Mucosa of descending colon (tissue), 3 donors: ENCODE results near the gene MRPS9. TPM values are rescaled to one million over a fixed set of nuclear protein-coding genes. Genes with fewer than 3 reads are reported as not detected.

Experiments used
- ATAC-seq: fragments of 200-7000 bp; cut with Tn5 transposase; one replicate; pipeline ENCODE4 v1.9.1; 2020; ENCODE audit warnings: mild to moderate bottlenecking, moderate library complexity
- DNase-seq, 3 donors: peaks; one replicate each; pipeline ENCODE4 v3.0.0-alpha.2; 2020
- H3K36me3 ChIP-seq: fragments of 200-600 bp; one replicate; pipeline ENCODE4 v1.8.0; 2021; ENCODE audit warnings: low read depth, mild to moderate bottlenecking
- H3K4me1 ChIP-seq: fragments of 200-600 bp; one replicate; pipeline ENCODE4 v1.8.0; 2021; ENCODE audit warnings: low read depth, mild to moderate bottlenecking
- H3K4me3 ChIP-seq: fragments of 200-600 bp; one replicate; pipeline ENCODE4 v1.8.0; 2021; ENCODE audit warnings: mild to moderate bottlenecking
- H3K9me3 ChIP-seq: fragments of 200-600 bp; one replicate; pipeline ENCODE4 v1.8.0; 2021; ENCODE audit warnings: mild to moderate bottlenecking
- CTCF ChIP-seq: fragments of 200-600 bp; IDR thresholded peaks from one replicate; pipeline ENCODE4 v1.8.0; 2022; ENCODE audit warnings: antibody characterized with exemption, mild to moderate bottlenecking
- intact Hi-C, 2 donors: fragments of 100-400 bp; cut with DNase I in 1 of 2; cut with micrococcal nuclease in 1 of 2; formaldehyde crosslinking; loops; one replicate each; pipeline versions ENCODE4 v1.11.0 to v1.11.1; 2022; cut with DNase I, micrococcal nuclease
- total RNA-seq, 3 donors: library from RNA; stranded (reverse); fragmentation: NEBNext Ultra II Directional in 2 of 3; extraction: Animal tissue kit (Norgen Biotek cat#: 25700) in 2 of 3; gene quantifications; one replicate each; pipeline versions ENCODE4 v1.2.1 to v1.2.4, GENCODE V29; 2021 to 2023
- donor health status: DM: no; HTN: no; CAD: no; lungs with moderate emphysema.
- donor health status: DM: no; HTN: no; CAD: no.
- donor health status: DM: no; HTN: yes; CAD: no.

Gene MRPS9
- total RNA-seq, 3 donors from 2014 or later = 20.5 to 29.6 (median 22.6) TPM

- no peaks in the 10 kb centered on the region for H3K4me1 ChIP-seq
- H3K9me3 ChIP-seq = no peaks in the 10 kb centered on the region
- intact Hi-C loops = no loop called here
- no peak overlapping the region for H3K4me3 ChIP-seq
- no peak for TF ChIP-seq CTCF
- no peaks in the 10 kb centered on the region for H3K36me3 ChIP-seq
- ATAC-seq (no peak), DNase-seq (no peak)
Observed at GRCh38 chr2:105136394-105136793, 98.5 kb downstream of the MRPS9 start.

- Histone ChIP-seq H3K9me3 (no peaks in the 10 kb centered on the region), H3K4me1 (no peaks in the 10 kb centered on the region), H3K36me3 (no peaks in the 10 kb centered on the region), H3K4me3 (no peak overlapping the region)
- DNase-seq = no peak
- intact Hi-C loops = no loop called here
- no peak for ATAC-seq
- no peak for TF ChIP-seq CTCF
Observed at GRCh38 chr2:105138643-105139042, 100.8 kb downstream of the MRPS9 start.

GRCh38 chr2:105139556-105140239 is 101.8 kb downstream of the MRPS9 start:
- no peak for TF ChIP-seq CTCF
- intact Hi-C loops = no loop called here
- Histone ChIP-seq H3K4me1 (no peaks in the 10 kb centered on the region), H3K36me3 (no peaks in the 10 kb centered on the region), H3K9me3 (no peaks in the 10 kb centered on the region), H3K4me3 (no peak overlapping the region)
- DNase-seq (no peak), ATAC-seq (no peak)

GRCh38 chr2:105140240-105140568 is 102.3 kb downstream of the MRPS9 start:
- no peak for TF ChIP-seq CTCF
- no peak for ATAC-seq

GRCh38 chr2:105141099-105141614 is 103.3 kb downstream of the MRPS9 start:
- Histone ChIP-seq H3K9me3 (no peaks in the 10 kb centered on the region), H3K4me1 (no peaks in the 10 kb centered on the region), H3K36me3 (no peaks in the 10 kb centered on the region), H3K4me3 (no peak overlapping the region)
- intact Hi-C loops = no loop called here
- TF ChIP-seq CTCF = no peak
- ATAC-seq = no peak
- no peak for DNase-seq

More at GRCh38 chr2:105140240-105140568, 102.3 kb downstream of the MRPS9 start:
- Histone ChIP-seq H3K36me3 (no peaks in the 10 kb centered on the region), H3K9me3 (no peaks in the 10 kb centered on the region), H3K4me3 (no peak overlapping the region), H3K4me1 (no peaks in the 10 kb centered on the region)
- DNase-seq = no peak
- intact Hi-C loops = no loop called here
